HFFc6 (cell line): Measurements from ENCODE around the gene APEX1. TPM values are rescaled to one million over a fixed set of nuclear protein-coding genes. Genes with fewer than 3 reads are reported as not detected.
A peak's percentile ranks its signal among the peaks of the same experiment; 100 is the strongest.

Source experiments
- DNase-seq: peaks from one replicate; pipeline ENCODE4 v3.0.0-alpha.2; 2018
- H3K27ac Mint-ChIP-seq: 2 replicates; pipeline ENCODE4 v1.8.0; 2020; ENCODE audit warnings: mild to moderate bottlenecking, mixed read lengths
- H3K27me3 Mint-ChIP-seq: 2 replicates; pipeline ENCODE4 v1.8.0; 2021; ENCODE audit warnings: mild to moderate bottlenecking, moderate library complexity, mixed read lengths; ENCODE audit not compliant: insufficient read depth
- H3K36me3 Mint-ChIP-seq: 2 replicates; pipeline ENCODE4 v1.8.0; 2021; ENCODE audit warnings: low read depth, mixed read lengths
- H3K4me1 Mint-ChIP-seq: 2 replicates; pipeline ENCODE4 v1.8.0; 2020; ENCODE audit warnings: low read depth, mixed read lengths
- H3K4me3 Mint-ChIP-seq: 2 replicates; pipeline ENCODE4 v1.8.0; 2020; ENCODE audit warnings: mild to moderate bottlenecking, moderate library complexity, mixed read lengths
- H3K9me3 Mint-ChIP-seq: 2 replicates; pipeline ENCODE4 v1.8.0; 2020; ENCODE audit warnings: mild to moderate bottlenecking, mixed read lengths
- total RNA-seq, 6 experiments: library from RNA; stranded (reverse); fragmentation: NEBNext Ultra II Directional; extraction: Animal tissue kit (Norgen Biotek cat#: 25700); gene quantifications; 2 replicates in 1 of 6; 3 replicates in 5 of 6; pipeline ENCODE4 v1.2.3, GENCODE V29; 2021
- TF ChIP-seq, protein P1 (sequence below): fragments of 200-600 bp; sonication (generic); IDR thresholded peaks from 2 replicates; pipeline ENCODE4 v1.5.0; 2021; ENCODE audit warnings: antibody characterized with exemption, mild to moderate bottlenecking

APEX1 gene
- total RNA-seq, 6 experiments from 2014 or later: 161 to 189 (median 184) TPM

DNA sequence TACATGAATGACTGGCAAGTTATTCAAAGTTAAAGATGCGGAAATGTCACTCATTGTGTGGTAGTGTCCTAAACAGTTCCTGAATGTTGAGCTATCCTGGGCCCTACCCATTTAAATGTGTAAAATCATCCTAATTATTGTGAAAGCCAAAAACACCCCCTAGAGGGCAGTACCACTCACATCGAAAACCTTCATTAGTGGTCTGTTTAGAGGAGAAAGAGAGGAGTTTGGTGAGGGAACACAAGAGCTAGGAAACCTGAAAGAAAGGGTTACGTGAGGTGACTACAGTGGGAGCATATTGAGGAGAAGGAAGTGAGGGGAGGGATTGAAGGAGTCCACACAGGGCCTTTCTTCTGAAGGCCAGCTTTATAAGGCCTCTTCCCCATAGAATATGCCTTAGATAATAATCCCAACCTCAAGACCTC, 39.2 kb upstream of the APEX1 start:
- H3K9me3 Mint-ChIP-seq: no peaks in the 10 kb centered on the region
- H3K27ac Mint-ChIP-seq: no peak overlapping the region
- TF ChIP-seq, protein P1, sequence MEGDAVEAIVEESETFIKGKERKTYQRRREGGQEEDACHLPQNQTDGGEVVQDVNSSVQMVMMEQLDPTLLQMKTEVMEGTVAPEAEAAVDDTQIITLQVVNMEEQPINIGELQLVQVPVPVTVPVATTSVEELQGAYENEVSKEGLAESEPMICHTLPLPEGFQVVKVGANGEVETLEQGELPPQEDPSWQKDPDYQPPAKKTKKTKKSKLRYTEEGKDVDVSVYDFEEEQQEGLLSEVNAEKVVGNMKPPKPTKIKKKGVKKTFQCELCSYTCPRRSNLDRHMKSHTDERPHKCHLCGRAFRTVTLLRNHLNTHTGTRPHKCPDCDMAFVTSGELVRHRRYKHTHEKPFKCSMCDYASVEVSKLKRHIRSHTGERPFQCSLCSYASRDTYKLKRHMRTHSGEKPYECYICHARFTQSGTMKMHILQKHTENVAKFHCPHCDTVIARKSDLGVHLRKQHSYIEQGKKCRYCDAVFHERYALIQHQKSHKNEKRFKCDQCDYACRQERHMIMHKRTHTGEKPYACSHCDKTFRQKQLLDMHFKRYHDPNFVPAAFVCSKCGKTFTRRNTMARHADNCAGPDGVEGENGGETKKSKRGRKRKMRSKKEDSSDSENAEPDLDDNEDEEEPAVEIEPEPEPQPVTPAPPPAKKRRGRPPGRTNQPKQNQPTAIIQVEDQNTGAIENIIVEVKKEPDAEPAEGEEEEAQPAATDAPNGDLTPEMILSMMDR: peak; percentile 83
- H3K4me1 Mint-ChIP-seq: peaks cover 36% of the 10 kb centered on the region
- DNase-seq: peak; percentile 53
- no peak overlapping the region for H3K4me3 Mint-ChIP-seq
- H3K36me3 Mint-ChIP-seq: no peaks in the 10 kb centered on the region
- H3K27me3 Mint-ChIP-seq: peaks cover 4% of the 10 kb centered on the region

DNA sequence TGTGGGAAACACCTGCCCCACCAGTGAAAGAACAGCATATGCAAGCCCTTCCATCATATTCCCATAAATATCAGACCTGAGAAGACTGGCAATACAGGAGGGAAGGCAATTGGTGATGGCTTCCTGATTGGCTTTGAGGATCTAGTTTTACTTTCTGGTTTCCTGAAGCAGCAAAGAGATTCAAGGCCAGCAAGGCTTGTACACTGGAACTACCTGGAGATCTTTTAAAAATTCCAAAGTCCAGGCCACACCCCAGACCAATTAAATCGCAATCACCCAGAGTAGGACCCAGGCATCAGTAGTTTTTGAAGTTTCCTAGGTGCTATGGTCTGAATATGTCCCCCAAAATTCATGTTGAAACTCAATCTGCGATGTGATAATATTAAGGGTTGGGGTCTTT, 38.8 kb upstream of the APEX1 start:
- peaks cover 4% of the 10 kb centered on the region for H3K27me3 Mint-ChIP-seq
- H3K9me3 Mint-ChIP-seq: no peaks in the 10 kb centered on the region
- H3K4me1 Mint-ChIP-seq: peaks cover 32% of the 10 kb centered on the region
- DNase-seq: no peak
- no peak overlapping the region for H3K4me3 Mint-ChIP-seq
- no peaks in the 10 kb centered on the region for H3K36me3 Mint-ChIP-seq
- TF ChIP-seq, protein P1: no peak
- H3K27ac Mint-ChIP-seq: no peak overlapping the region

DNA sequence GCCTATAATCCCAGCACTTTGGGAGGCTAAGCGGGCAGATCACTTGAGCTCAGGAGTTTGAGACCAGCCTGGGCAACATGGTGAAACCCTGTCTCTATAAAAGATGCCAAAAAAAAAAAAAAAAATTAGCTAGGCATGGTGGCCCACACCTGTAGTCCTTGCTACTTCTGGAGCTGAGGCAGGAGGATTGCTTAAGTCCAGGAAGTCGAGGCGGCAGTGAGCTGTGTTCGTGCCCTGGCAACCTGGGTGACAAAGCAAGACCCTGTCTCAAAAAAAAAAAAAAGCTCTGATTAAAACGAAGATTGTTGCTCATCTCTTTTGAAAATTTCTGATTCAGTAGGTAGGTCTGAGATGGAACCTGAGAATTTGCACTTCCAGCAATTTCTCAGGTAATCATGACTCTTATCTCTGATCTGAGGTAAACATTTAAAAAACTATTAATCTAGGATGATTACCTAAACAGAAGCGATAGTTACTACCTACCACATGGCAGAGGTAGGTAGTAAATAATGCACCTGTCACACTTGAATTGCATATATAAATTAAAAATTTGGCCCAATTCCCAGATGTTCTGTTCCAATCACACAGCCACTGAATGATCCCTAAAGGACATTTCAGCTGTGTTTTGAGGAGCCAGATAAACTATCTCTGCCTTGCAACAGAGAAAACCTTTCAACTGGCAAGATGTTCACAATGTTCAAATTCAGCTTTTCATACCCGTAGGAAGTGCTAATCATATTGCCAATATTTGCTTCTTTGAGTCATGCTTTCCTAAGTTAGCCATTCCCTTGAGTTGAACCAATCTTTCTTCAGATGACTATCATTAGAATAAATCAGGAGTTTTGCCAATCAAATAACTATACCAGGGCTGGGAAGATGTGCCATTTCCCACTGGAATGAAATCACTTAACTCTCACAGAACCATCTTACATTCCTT, 37.5 kb upstream of the APEX1 start:
- Mint-ChIP-seq H3K27ac (no peak overlapping the region), H3K4me3 (no peak overlapping the region), H3K9me3 (no peaks in the 10 kb centered on the region)

DNA sequence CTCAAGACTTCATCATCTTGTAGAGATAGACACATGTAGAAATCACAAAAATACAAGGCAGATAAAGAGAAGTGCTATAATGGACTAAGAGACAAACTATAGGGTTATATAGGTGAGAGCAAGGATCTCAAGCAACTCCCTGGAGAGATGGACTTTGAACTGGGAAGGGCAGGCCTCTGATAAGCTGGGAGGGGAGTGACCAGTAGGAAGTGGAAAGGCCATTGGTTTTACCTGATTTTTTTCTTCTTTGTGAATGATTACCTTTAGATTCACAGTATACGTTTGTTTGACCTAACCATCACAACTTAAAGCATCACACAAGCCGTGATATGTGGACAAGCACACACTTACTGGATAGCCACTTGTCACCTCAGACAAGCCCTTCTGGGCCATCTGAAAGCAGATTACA, 36.5 kb upstream of the APEX1 start:
- Mint-ChIP-seq H3K4me1 (peaks cover 16% of the 10 kb centered on the region), H3K36me3 (no peaks in the 10 kb centered on the region), H3K27ac (no peak overlapping the region), H3K4me3 (no peak overlapping the region), H3K9me3 (no peaks in the 10 kb centered on the region), H3K27me3 (peaks cover 2% of the 10 kb centered on the region)
- DNase-seq: no peak
- TF ChIP-seq, protein P1: no peak

More for the DNA sequence above, 37.5 kb upstream of the APEX1 start:
- no peaks in the 10 kb centered on the region for H3K36me3 Mint-ChIP-seq
- no peak for DNase-seq
- TF ChIP-seq, protein P1: no peak
- H3K4me1 Mint-ChIP-seq: peaks cover 19% of the 10 kb centered on the region
- H3K27me3 Mint-ChIP-seq: peaks cover 6% of the 10 kb centered on the region

DNA sequence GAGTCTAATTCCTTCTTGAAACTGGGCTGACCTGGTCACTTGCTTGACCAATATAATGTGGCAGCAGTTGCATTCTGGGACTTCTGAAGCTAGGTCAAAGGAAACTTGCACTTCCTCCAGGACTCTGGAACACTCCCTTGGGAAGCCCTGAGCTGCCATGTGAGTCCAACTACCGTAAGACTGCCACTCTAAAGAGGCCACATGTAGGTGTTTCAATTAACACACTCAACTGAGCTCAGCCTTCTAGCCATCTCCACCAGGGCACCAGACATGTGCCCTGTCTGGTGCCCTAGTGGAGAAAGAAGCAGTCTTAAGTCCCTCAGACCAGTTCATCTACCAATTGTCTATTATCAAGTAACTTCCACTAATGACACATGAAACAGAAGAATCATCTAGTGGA, 35.6 kb upstream of the APEX1 start:
- TF ChIP-seq, protein P1: no peak
- no peak for DNase-seq
- Mint-ChIP-seq H3K27ac (no peak overlapping the region), H3K4me3 (no peak overlapping the region), H3K9me3 (no peaks in the 10 kb centered on the region), H3K27me3 (peaks cover 2% of the 10 kb centered on the region), H3K36me3 (no peaks in the 10 kb centered on the region), H3K4me1 (peaks cover 7% of the 10 kb centered on the region)
